Progenitor cell of endocrine pancreas (in vitro differentiated cells): Measurements from ENCODE around the gene HECW1. TPM values are rescaled to one million over a fixed set of nuclear protein-coding genes. Genes with fewer than 3 reads are reported as not detected.
"Not testable (repeated sequence)": the region's sequence is repeated elsewhere in the genome, so short reads cannot be mapped to it uniquely, and the experiment has no call there.

Experiments
- DNase-seq: peaks from one replicate; pipeline ENCODE4 v3.0.0; 2021; ENCODE audit warnings: low spot score; ENCODE audit not compliant: unreplicated experiment
- H3K27ac Mint-ChIP-seq: 2 replicates; pipeline ENCODE4 v1.8.0; 2021; ENCODE audit warnings: mild to moderate bottlenecking, moderate library complexity, mixed read lengths
- H3K27me3 Mint-ChIP-seq: 2 replicates; pipeline ENCODE4 v1.8.0; 2021; ENCODE audit warnings: mixed read lengths
- H3K36me3 Mint-ChIP-seq: 2 replicates; pipeline ENCODE4 v1.8.0; 2022; ENCODE audit warnings: mixed read lengths; ENCODE audit not compliant: insufficient read depth
- H3K4me1 Mint-ChIP-seq: 2 replicates; pipeline ENCODE4 v1.8.0; 2021; ENCODE audit warnings: low read depth, mixed read lengths
- H3K4me3 Mint-ChIP-seq: 2 replicates; pipeline ENCODE4 v1.8.0; 2021; ENCODE audit warnings: low read depth, mild to moderate bottlenecking, moderate library complexity, mixed read lengths
- H3K9me3 Mint-ChIP-seq: 2 replicates; pipeline ENCODE4 v1.8.0; 2021; ENCODE audit warnings: low read depth, mixed read lengths
- total RNA-seq: library from RNA; stranded (reverse); gene quantifications from 2 replicates; pipeline ENCODE4 v1.2.1, GENCODE V29; 2021
- TF ChIP-seq, protein P1 (sequence below): fragments of 200-600 bp; sonication (generic); IDR thresholded peaks from one replicate; pipeline ENCODE4 v1.5.0; 2021; ENCODE audit warnings: antibody characterized with exemption, mild to moderate bottlenecking; ENCODE audit not compliant: unreplicated experiment

HECW1 gene
- total RNA-seq, 1 donor from 2014 or later, result 0.50 TPM

DNA sequence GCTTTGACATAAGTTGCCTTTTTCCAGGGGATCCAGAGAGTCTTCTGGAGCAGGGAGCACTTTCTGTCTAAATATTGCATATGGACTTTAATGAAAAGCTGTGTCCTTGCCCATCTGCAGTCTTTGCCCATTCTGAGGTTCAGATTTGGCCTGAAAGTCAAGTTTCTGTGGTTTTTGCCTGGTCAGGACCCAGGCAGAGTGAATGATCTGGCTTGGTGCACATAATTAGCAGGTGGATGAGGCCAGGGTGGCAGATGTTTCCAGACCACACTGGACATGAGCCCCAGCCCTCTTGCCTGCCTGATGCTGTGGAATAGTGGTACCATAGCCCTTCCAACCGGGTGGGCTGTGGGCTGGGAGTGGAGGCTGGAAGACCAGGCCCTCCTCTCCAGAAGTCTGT, 11.0 kb downstream of the HECW1 start:
- Mint-ChIP-seq H3K4me3 (no peak overlapping the region), H3K36me3 (no peaks in the 10 kb centered on the region), H3K9me3 (no peaks in the 10 kb centered on the region), H3K27ac (no peak overlapping the region), H3K27me3 (peaks cover 12% of the 10 kb centered on the region), H3K4me1 (no peaks in the 10 kb centered on the region)
- TF ChIP-seq, protein P1, sequence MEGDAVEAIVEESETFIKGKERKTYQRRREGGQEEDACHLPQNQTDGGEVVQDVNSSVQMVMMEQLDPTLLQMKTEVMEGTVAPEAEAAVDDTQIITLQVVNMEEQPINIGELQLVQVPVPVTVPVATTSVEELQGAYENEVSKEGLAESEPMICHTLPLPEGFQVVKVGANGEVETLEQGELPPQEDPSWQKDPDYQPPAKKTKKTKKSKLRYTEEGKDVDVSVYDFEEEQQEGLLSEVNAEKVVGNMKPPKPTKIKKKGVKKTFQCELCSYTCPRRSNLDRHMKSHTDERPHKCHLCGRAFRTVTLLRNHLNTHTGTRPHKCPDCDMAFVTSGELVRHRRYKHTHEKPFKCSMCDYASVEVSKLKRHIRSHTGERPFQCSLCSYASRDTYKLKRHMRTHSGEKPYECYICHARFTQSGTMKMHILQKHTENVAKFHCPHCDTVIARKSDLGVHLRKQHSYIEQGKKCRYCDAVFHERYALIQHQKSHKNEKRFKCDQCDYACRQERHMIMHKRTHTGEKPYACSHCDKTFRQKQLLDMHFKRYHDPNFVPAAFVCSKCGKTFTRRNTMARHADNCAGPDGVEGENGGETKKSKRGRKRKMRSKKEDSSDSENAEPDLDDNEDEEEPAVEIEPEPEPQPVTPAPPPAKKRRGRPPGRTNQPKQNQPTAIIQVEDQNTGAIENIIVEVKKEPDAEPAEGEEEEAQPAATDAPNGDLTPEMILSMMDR, result no peak
- no peak for DNase-seq

DNA sequence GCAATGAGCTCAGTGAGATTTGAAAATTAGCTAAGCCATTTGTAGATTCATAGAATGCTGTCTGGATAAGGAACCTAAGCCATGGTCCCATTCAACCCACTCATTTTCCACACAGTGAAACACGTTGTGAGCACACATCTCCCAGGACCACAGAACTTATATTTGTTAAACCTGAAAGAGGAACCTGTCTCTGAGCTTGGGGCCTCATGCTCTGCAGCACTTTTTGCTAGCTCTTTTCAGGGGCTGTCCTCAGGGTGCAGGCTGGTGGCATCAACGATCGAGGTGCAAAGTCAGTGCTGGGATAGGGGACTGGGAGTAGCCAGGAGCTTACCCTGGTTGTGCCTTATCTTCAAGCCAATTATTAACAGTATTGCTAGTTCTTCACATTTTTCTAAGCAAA, 11.9 kb downstream of the HECW1 start:
- Mint-ChIP-seq H3K4me3 (no peak overlapping the region), H3K27me3 (peaks cover 12% of the 10 kb centered on the region), H3K27ac (no peak overlapping the region), H3K4me1 (no peaks in the 10 kb centered on the region), H3K36me3 (no peaks in the 10 kb centered on the region), H3K9me3 (no peaks in the 10 kb centered on the region)
- TF ChIP-seq, protein P1, result no peak
- DNase-seq, result no peak

DNA sequence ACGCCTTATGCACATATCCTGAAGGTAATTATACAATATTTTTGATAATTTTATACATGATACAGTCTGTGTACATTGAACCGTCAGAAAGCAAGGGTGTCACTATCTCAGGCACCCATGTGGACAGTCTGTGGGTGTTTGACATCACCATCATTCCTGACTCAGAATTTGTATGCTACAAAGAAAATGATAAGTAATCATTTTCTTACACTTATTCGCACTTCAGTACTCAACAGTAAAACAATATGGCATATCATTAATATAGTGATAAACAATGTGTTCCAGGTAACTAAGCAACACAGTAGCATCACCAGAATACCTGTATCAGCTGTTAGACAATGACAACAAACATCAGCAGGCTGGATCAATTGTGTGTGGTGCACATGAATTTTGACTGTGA, 17.9 kb downstream of the HECW1 start:
- no peak overlapping the region for H3K27ac Mint-ChIP-seq

DNA sequence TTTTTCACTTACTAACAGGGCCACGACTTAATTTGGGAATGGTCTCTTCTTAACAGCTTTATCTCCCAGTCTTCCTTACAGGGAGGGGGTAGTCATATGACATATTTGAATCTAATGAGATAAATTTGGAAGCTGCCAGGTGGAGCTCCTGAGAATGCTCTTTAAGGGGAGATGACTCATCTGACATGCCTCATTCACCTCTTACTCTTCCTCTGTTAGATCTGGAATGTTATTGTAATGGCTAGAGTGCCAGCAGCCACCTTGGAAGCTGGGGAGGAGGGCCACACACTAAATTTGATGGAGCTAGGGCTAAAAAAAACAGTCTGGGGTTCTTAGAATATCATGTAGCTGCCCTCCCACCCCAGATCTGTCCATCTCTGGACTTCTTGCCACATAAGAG, 22.7 kb downstream of the HECW1 start:
- DNase-seq, result no peak
- Mint-ChIP-seq H3K9me3 (no peaks in the 10 kb centered on the region), H3K4me3 (no peak overlapping the region)

More for the DNA sequence above, 17.9 kb downstream of the HECW1 start:
- no peaks in the 10 kb centered on the region for H3K27me3 Mint-ChIP-seq
- H3K4me3 Mint-ChIP-seq, result no peak overlapping the region
- H3K4me1 Mint-ChIP-seq, result no peaks in the 10 kb centered on the region
- H3K9me3 Mint-ChIP-seq, result no peaks in the 10 kb centered on the region
- DNase-seq, result no peak
- TF ChIP-seq, protein P1, result no peak
- no peaks in the 10 kb centered on the region for H3K36me3 Mint-ChIP-seq

DNA sequence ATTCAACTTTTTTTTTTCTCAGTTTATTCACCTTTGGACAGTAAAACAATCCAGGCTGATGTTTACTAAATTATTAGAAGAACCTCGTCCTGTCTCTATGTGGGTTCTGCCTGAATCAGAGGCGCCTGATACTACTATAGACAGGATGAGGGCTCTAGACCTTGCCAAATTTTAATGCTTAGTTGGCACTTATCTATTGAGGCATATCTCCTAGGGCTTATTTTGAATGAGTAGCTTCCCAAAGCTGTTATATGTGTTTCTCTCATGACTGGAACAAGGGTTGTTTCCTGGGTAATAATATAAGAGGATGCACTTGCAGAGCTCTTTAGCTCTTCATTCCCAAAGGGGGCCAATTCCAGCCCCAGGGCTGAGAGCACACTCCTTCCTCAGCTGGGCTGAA, 23.6 kb downstream of the HECW1 start:
- H3K27ac Mint-ChIP-seq, result no peak overlapping the region

More for the DNA sequence above, 22.7 kb downstream of the HECW1 start:
- Mint-ChIP-seq H3K4me1 (no peaks in the 10 kb centered on the region), H3K27ac (no peak overlapping the region), H3K27me3 (peaks cover under 1% of the 10 kb centered on the region), H3K36me3 (no peaks in the 10 kb centered on the region)
- TF ChIP-seq, protein P1, result no peak

DNA sequence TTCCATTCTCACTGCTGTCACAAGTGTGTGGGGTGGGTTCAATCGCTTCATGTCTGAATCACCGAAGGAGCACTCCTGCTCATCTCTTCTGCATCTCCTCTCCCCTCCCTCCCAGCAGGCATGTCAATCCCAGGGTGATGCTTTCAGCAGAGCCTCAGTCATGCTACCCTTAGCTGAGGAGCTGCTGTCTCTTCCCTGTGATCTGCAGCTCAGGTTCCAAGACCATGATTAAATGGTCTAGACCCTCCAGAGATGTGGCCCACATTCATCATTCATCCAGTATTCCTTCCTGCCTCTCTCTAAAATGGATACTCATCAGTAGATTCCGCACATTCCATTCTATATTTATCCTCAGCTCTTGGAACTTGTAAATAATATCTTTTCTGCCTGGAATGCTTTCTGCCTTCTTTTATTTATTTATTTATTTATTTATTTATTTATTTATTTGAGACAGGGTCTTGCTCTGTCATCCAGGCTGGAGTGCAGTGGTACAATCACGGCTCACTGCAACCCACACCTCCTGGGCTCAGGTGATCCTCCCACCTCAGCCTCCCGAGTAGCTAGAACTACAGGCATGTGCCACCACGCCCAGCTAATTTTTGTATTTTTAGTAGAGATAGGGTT, 24.8 kb downstream of the HECW1 start:
- H3K36me3 Mint-ChIP-seq, H3K4me3 Mint-ChIP-seq, H3K27me3 Mint-ChIP-seq, H3K4me1 Mint-ChIP-seq, H3K27ac Mint-ChIP-seq, H3K9me3 Mint-ChIP-seq, DNase-seq: not testable (repeated sequence)

More for the DNA sequence above, 23.6 kb downstream of the HECW1 start:
- peaks cover 7% of the 10 kb centered on the region for H3K27me3 Mint-ChIP-seq
- H3K9me3 Mint-ChIP-seq, result no peaks in the 10 kb centered on the region
- no peaks in the 10 kb centered on the region for H3K4me1 Mint-ChIP-seq
- H3K36me3 Mint-ChIP-seq, result no peaks in the 10 kb centered on the region
- DNase-seq, result no peak
- TF ChIP-seq, protein P1, result no peak
- no peak overlapping the region for H3K4me3 Mint-ChIP-seq
